Measurements from ENCODE around the gene KRTAP4-6. TPM values are rescaled to one million over a fixed set of nuclear protein-coding genes. Genes with fewer than 3 reads are reported as not detected.

The KRTAP4-6 gene
- total RNA-seq, 1 donor from 2014 or later = not detected

GRCh38 chr17:41096055-41096454 lies 44.3 kb downstream of the KRTAP4-6 start:
- Mint-ChIP-seq H3K9me3 (peaks cover 5% of the 10 kb centered on the region), H3K27ac (ENCODE audit: unreplicated experiment) (no peak overlapping the region), H3K4me1 (no peaks in the 10 kb centered on the region), H3K4me3 (no peak overlapping the region), H3K27me3 (ENCODE audit: low read depth) (peaks cover 26% of the 10 kb centered on the region), H3K36me3 (ENCODE audit: low read depth) (no peaks in the 10 kb centered on the region)
- no peak for DNase-seq (ENCODE audit: low read depth, low spot score)
- TF ChIP-seq CTCF (conservative IDR thresholded peaks at IDR 0.05) = no peak

Other genes with a start within 250 kb of the KRTAP4-6 start
- gene KRT23, start 202.9 kb downstream of the KRTAP4-6 start, total RNA-seq = not detected in 2 replicates
- not detected in 2 replicates for gene KRT39, start 173.6 kb downstream of the KRTAP4-6 start, total RNA-seq
- not detected in 2 replicates for gene KRT40, start 156.2 kb downstream of the KRTAP4-6 start, total RNA-seq
- not detected in 2 replicates for gene KRTAP3-3, start 146.4 kb downstream of the KRTAP4-6 start, total RNA-seq
- not detected in 2 replicates for gene KRTAP3-2, start 140.6 kb downstream of the KRTAP4-6 start, total RNA-seq
- not detected in 2 replicates for gene KRTAP3-1, start 131.4 kb downstream of the KRTAP4-6 start, total RNA-seq
- not detected in 2 replicates for gene KRTAP1-5, start 113.3 kb downstream of the KRTAP4-6 start, total RNA-seq
- not detected in 2 replicates for gene KRTAP1-4, start 110.3 kb downstream of the KRTAP4-6 start, total RNA-seq
- not detected in 2 replicates for gene KRTAP1-3, start 105.7 kb downstream of the KRTAP4-6 start, total RNA-seq
- not detected in 2 replicates for gene KRTAP1-1, start 99.1 kb downstream of the KRTAP4-6 start, total RNA-seq
- not detected in 2 replicates for gene KRTAP2-1, start 93.2 kb downstream of the KRTAP4-6 start, total RNA-seq
- gene KRTAP2-2, start 85.3 kb downstream of the KRTAP4-6 start, total RNA-seq = not detected in 2 replicates
- gene KRTAP2-3, start 80.4 kb downstream of the KRTAP4-6 start, total RNA-seq = not detected in 2 replicates
- gene KRTAP2-4, start 74.7 kb downstream of the KRTAP4-6 start, total RNA-seq = not detected in 2 replicates
- not detected in 2 replicates for gene KRTAP4-7, start 56.4 kb downstream of the KRTAP4-6 start, total RNA-seq
- not detected in 2 replicates for gene KRTAP4-8, start 42.4 kb downstream of the KRTAP4-6 start, total RNA-seq
- gene KRTAP4-16, start 38.3 kb downstream of the KRTAP4-6 start, total RNA-seq = not detected in 2 replicates
- not detected in 2 replicates for gene KRTAP4-9, start 35.2 kb downstream of the KRTAP4-6 start, total RNA-seq
- not detected in 2 replicates for gene KRTAP4-11, start 22.2 kb downstream of the KRTAP4-6 start, total RNA-seq
- not detected in 2 replicates for gene KRTAP4-12, start 16.4 kb downstream of the KRTAP4-6 start, total RNA-seq
- gene KRTAP4-5, start 9.3 kb upstream of the KRTAP4-6 start, total RNA-seq = not detected in 2 replicates
- gene KRTAP4-4, start 20.2 kb upstream of the KRTAP4-6 start, total RNA-seq = not detected in 2 replicates
- gene KRTAP4-3, start 27.7 kb upstream of the KRTAP4-6 start, total RNA-seq = not detected in 2 replicates
- gene KRTAP4-2, start 37.7 kb upstream of the KRTAP4-6 start, total RNA-seq = not detected in 2 replicates
- gene KRTAP4-1, start 44.4 kb upstream of the KRTAP4-6 start, total RNA-seq = not detected in 2 replicates
- not detected in 2 replicates for gene KRTAP9-1, start 49.3 kb upstream of the KRTAP4-6 start, total RNA-seq
- gene KRTAP9-2, start 86.1 kb upstream of the KRTAP4-6 start, total RNA-seq = not detected in 2 replicates
- not detected in 2 replicates for gene KRTAP9-3, start 91.9 kb upstream of the KRTAP4-6 start, total RNA-seq
- not detected in 2 replicates for gene KRTAP9-8, start 97.5 kb upstream of the KRTAP4-6 start, total RNA-seq
- gene KRTAP9-4, start 109.1 kb upstream of the KRTAP4-6 start, total RNA-seq = not detected in 2 replicates
- gene KRTAP9-9, start 114.8 kb upstream of the KRTAP4-6 start, total RNA-seq = not detected in 2 replicates
- not detected in 2 replicates for gene KRTAP9-6, start 124.8 kb upstream of the KRTAP4-6 start, total RNA-seq
- not detected in 2 replicates for gene KRTAP9-7, start 135.2 kb upstream of the KRTAP4-6 start, total RNA-seq
- gene KRTAP29-1, start 162.3 kb upstream of the KRTAP4-6 start, total RNA-seq = not detected in 2 replicates
- gene KRTAP16-1, start 168.8 kb upstream of the KRTAP4-6 start, total RNA-seq = not detected in 2 replicates
- gene KRTAP17-1, start 175.2 kb upstream of the KRTAP4-6 start, total RNA-seq = not detected in 2 replicates
- not detected in 2 replicates for gene KRT33A, start 210.3 kb upstream of the KRTAP4-6 start, total RNA-seq
- gene KRT33B, start 229.3 kb upstream of the KRTAP4-6 start, total RNA-seq = not detected in 2 replicates
- gene KRT34, start 241.8 kb upstream of the KRTAP4-6 start, total RNA-seq = not detected in 2 replicates

Data from neural crest cell (in vitro differentiated cells).